Stimulated activated CD4-positive, alpha-beta T cell treated with anti-CD3 and anti-CD28 coated beads, Interleukin-4, amount 100 ng/mL, for 24 hours (primary cell): ENCODE results near the gene FUT3.
"Not testable (repeated sequence)": the region's sequence is repeated elsewhere in the genome, so short reads cannot be mapped to it uniquely, and the experiment has no call there.

Experiments
- DNase-seq: peaks from one replicate; pipeline ENCODE4 v3.0.0-alpha.2; 2020

Gene FUT3

GRCh38 chr19:5851302-5851701 is at the start of gene FUT3:
FUT3 (minus strand) TSS chr19:5851449.
- no peak for DNase-seq

- no peak for DNase-seq
Observed at GRCh38 chr19:5900976-5901375, 49.7 kb upstream of the FUT3 start.

GRCh38 chr19:5899728-5900526 is 48.7 kb upstream of the FUT3 start:
- no peak for DNase-seq

- no peak for DNase-seq
Observed at GRCh38 chr19:5897189-5897969, 46.1 kb upstream of the FUT3 start.

- no peak for DNase-seq
Observed at GRCh38 chr19:5896365-5897076, 45.3 kb upstream of the FUT3 start.

GRCh38 chr19:5895890-5896289 is 44.6 kb upstream of the FUT3 start:
- DNase-seq: no peak

- no peak for DNase-seq
Observed at GRCh38 chr19:5895409-5895808, 44.2 kb upstream of the FUT3 start.

GRCh38 chr19:5894704-5895349 is 43.6 kb upstream of the FUT3 start:
- DNase-seq: no peak

- DNase-seq: no peak
Observed at GRCh38 chr19:5893907-5894703, 42.9 kb upstream of the FUT3 start.

- DNase-seq: no peak
Observed at GRCh38 chr19:5893296-5893903, 42.2 kb upstream of the FUT3 start.

GRCh38 chr19:5892772-5893275 is 41.6 kb upstream of the FUT3 start:
- no peak for DNase-seq

- no peak for DNase-seq
Observed at GRCh38 chr19:5891938-5892771, 40.9 kb upstream of the FUT3 start.

GRCh38 chr19:5891572-5891937 is 40.3 kb upstream of the FUT3 start:
- no peak for DNase-seq

GRCh38 chr19:5890099-5890498 is 38.9 kb upstream of the FUT3 start:
- no peak for DNase-seq

GRCh38 chr19:5889288-5889971 is 38.2 kb upstream of the FUT3 start:
- DNase-seq: no peak

- DNase-seq: not testable (repeated sequence)
Observed at GRCh38 chr19:5884065-5884811, 33.0 kb upstream of the FUT3 start.

- not testable (repeated sequence) for DNase-seq
Observed at GRCh38 chr19:5883157-5883873, 32.1 kb upstream of the FUT3 start.

GRCh38 chr19:5882421-5882968 is 31.2 kb upstream of the FUT3 start:
- DNase-seq: no peak
